Upper lobe of left lung (tissue), 4 donors: ENCODE measurements around the gene PEX7.

Experiments used
- CTCF ChIP-seq, 6 experiments: fragments of 450-650 bp in 4 of 6; fragments of 200-600 bp in 2 of 6; sonication (generic) in 2 of 6; IDR thresholded peaks; one replicate each; pipeline ENCODE4 v1.5.1; 2016 to 2019; ENCODE audit warnings: antibody characterized with exemption in 6 of 6
- EP300 ChIP-seq, 4 donors: sonication (generic); formaldehyde crosslinking; IDR thresholded peaks; one replicate each; pipeline ENCODE4 v1.5.1; 2017; ENCODE audit warnings: antibody characterized with exemption in 4 of 4, control low read depth in 2 of 4
- POLR2A ChIP-seq, 4 donors: fragments of 450-650 bp; IDR thresholded peaks; one replicate each; pipeline ENCODE4 v1.5.1; 2016 to 2017; ENCODE audit warnings: antibody characterized with exemption in 4 of 4, mild to moderate bottlenecking in 2 of 4
- POLR2AphosphoS5 ChIP-seq, 2 donors: sonication (generic); formaldehyde crosslinking; IDR thresholded peaks; one replicate each; pipeline ENCODE4 v1.5.1; 2017; ENCODE audit warnings: antibody characterized with exemption in 2 of 2

- TF ChIP-seq EP300 (IDR thresholded peaks at IDR 0.05) (no peak), CTCF (IDR thresholded peaks at IDR 0.05) (peak; percentile 52 to 90 (median 72)), POLR2AphosphoS5 (IDR thresholded peaks at IDR 0.05) (peak; percentile 59 to 64), POLR2A (IDR thresholded peaks at IDR 0.05) (peak in 3 of 4 donors; percentile 28 to 83 (median 83))
These were observed at the start of gene PEX7 for GRCh38 chr6:136822376-136823127.
